GM12878 (cell line): ENCODE measurements around the gene PLD3. TPM values are rescaled to one million over a fixed set of nuclear protein-coding genes. Genes with fewer than 3 reads are reported as not detected.

Experiments used
- ATAC-seq: fragments of 200-7000 bp; cut with Tn5 transposase; 3 replicates; pipeline ENCODE4 v1.9.1; 2020; ENCODE audit warnings: mild to moderate bottlenecking, moderate library complexity
- BruUV-seq: library from RNA; stranded (reverse); fragments of 400-500 nt; replicated peaks from 2 replicates; lab custom pipeline; 2021; lab: Mats Ljungman, UMichigan
- CTCF ChIA-PET: fragments of 300-600 bp; sonication (Branson Sonifier 250); formaldehyde crosslinking; extraction: SDS; loops from one replicate; lab custom pipeline; 2021; ENCODE audit warnings: inconsistent platforms; lab: Yijun Ruan, JAX
- POLR2A ChIA-PET: fragments of 350-600 bp; formaldehyde crosslinking; extraction: SDS; loops from one replicate; lab custom pipeline; 2021; ENCODE audit warnings: inconsistent platforms; lab: Charles Lee
- RAD21 ChIA-PET: fragments of 300-600 bp; sonication (Branson Sonifier 250); formaldehyde crosslinking; loops from one replicate; lab custom pipeline; 2023; ENCODE audit warnings: antibody characterized with exemption; ENCODE audit not compliant: unreplicated experiment; lab: Charles Lee
- SMC1A ChIA-PET: fragments of 300-600 bp; sonication (Branson Sonifier 250); formaldehyde crosslinking; loops from one replicate; lab custom pipeline; 2023; ENCODE audit not compliant: unreplicated experiment, uncharacterized antibody; lab: Charles Lee
- DNase-seq: peaks from one replicate; pipeline ENCODE4 v3.0.0-alpha.2; 2011; ENCODE audit warnings: low read depth, low spot score
- FAIRE-seq: peaks from 3 replicates; lab custom pipeline; 2011; peaks lifted over from hg19 to GRCh38; lab: Jason Lieb, UNC
- H2AFZ ChIP-seq: 2 replicates; pipeline ENCODE4 v1.6.0; 2011; ENCODE audit warnings: low read depth, low read length, control low read depth; ENCODE audit not compliant: control insufficient read depth
- H3K27ac ChIP-seq: 2 replicates; pipeline ENCODE4 v1.5.1; 2011; ENCODE audit warnings: control low read depth; ENCODE audit not compliant: control insufficient read depth, insufficient read depth
- H3K27me3 ChIP-seq, 2 experiments: replicated peaks in 1 of 2; 2 replicates each; pipeline versions ENCODE4 v1.6.0 to v1.6.1; 2011; ENCODE audit warnings: low read length in 1 of 2; ENCODE audit not compliant: control insufficient read depth in 2 of 2, insufficient read depth in 2 of 2
- H3K36me3 ChIP-seq, 2 experiments: 2 replicates each; pipeline ENCODE4 v1.5.1; 2011; ENCODE audit warnings: low read length in 1 of 2; ENCODE audit not compliant: control insufficient read depth in 2 of 2, insufficient read depth in 2 of 2
- H3K4me1 ChIP-seq: 2 replicates; pipeline ENCODE4 v1.6.1; 2011; ENCODE audit warnings: mild to moderate bottlenecking, low read length, moderate library complexity, mixed read lengths; ENCODE audit not compliant: control insufficient read depth, insufficient read depth
- H3K4me2 ChIP-seq: 2 replicates; pipeline ENCODE4 v1.6.0; 2011; ENCODE audit warnings: control low read depth; ENCODE audit not compliant: control insufficient read depth, insufficient read depth
- H3K4me3 ChIP-seq: fragments of 200-600 bp; sonication (generic); 2 replicates; pipeline ENCODE4 v1.5.1; 2016
- H3K79me2 ChIP-seq: 2 replicates; pipeline ENCODE4 v1.6.0; 2011; ENCODE audit warnings: low read length; ENCODE audit not compliant: control insufficient read depth, insufficient read depth
- H3K9ac ChIP-seq: 2 replicates; pipeline ENCODE4 v1.8.0; 2011; ENCODE audit warnings: low read length, control low read depth, mixed read lengths; ENCODE audit not compliant: control insufficient read depth, insufficient read depth
- H3K9me3 ChIP-seq: replicated peaks from 3 replicates; pipeline ENCODE4 v1.5.1; 2011; ENCODE audit warnings: mild to moderate bottlenecking, low read length; ENCODE audit not compliant: control insufficient read depth, insufficient read depth
- H4K20me1 ChIP-seq: 2 replicates; pipeline ENCODE4 v1.6.0; 2011; ENCODE audit not compliant: control insufficient read depth, insufficient read depth
- CBX3 ChIP-seq: fragments of 200-600 bp; sonication (generic); IDR thresholded peaks from 2 replicates; pipeline ENCODE4 v1.6.1; 2016; ENCODE audit warnings: low read depth, borderline replicate concordance
- HDAC6 ChIP-seq: fragments of 200-600 bp; sonication (generic); IDR thresholded peaks from one replicate; pipeline ENCODE4 v1.8.0; 2017; ENCODE audit warnings: antibody characterized with exemption; ENCODE audit not compliant: unreplicated experiment
- PBX3 ChIP-seq: IDR thresholded peaks from 2 replicates; pipeline ENCODE4 v1.6.1; 2011; ENCODE audit warnings: mild to moderate bottlenecking, low read depth, low read length, moderate library complexity; ENCODE audit not compliant: insufficient replicate concordance
- RELA ChIP-seq: fragments of 450-650 bp; IDR thresholded peaks from 2 replicates; pipeline ENCODE4 v1.8.0; 2014; ENCODE audit warnings: borderline replicate concordance; ENCODE audit not compliant: partially characterized antibody
- RFX5 ChIP-seq: IDR thresholded peaks from 2 replicates; pipeline ENCODE4 v1.6.1; 2011; ENCODE audit warnings: low read depth, low read length, improper control_type of control experiment
- SMC3 ChIP-seq: IDR thresholded peaks from 2 replicates; pipeline ENCODE4 v1.6.1; 2011; ENCODE audit warnings: low read length, improper control_type of control experiment, borderline replicate concordance
- SREBF1 ChIP-seq: IDR thresholded peaks from 2 replicates; pipeline ENCODE4 v1.6.1; 2012; ENCODE audit warnings: mild to moderate bottlenecking, low read length
- YY1 ChIP-seq: IDR thresholded peaks from 2 replicates; pipeline ENCODE4 v1.6.1; 2011; ENCODE audit warnings: low read depth, mild to moderate bottlenecking, low read length
- ZNF687 ChIP-seq: fragments of 450-650 bp; IDR thresholded peaks from 2 replicates; pipeline ENCODE4 v1.6.1; 2017; ENCODE audit warnings: mild to moderate bottlenecking, moderate library complexity
- WGBS: methylation state at CpG from one replicate; pipeline ENCODE4 v1.1.6; 2016; ENCODE audit warnings: low lambda C conversion rate; ENCODE audit not compliant: insufficient replicate concordance, insufficient coverage; ENCODE audit errors: missing lambda C conversion rate; 5-methylcytosine and 5-hydroxymethylcytosine counted together
- in situ Hi-C: fragments of 300-500 bp; cut with MboI; formaldehyde crosslinking; loops from 9 replicates; pipeline ENCODE4 v1.14.3; 2018; ENCODE audit warnings: mixed read lengths
- intact Hi-C: fragments of 100-400 bp; cut with micrococcal nuclease; formaldehyde crosslinking; loops from one replicate; pipeline ENCODE4 v1.14.2; 2022; ENCODE audit not compliant: unreplicated experiment
- polyA plus RNA-seq, 11 experiments: library from polyadenylated mRNA; depleted of rRNA in 4 of 11; unstranded in 6 of 11; stranded (reverse) in 5 of 11; fragments of >200 nt; fragmentation: Nextera tagmentation in 4 of 11; fragmentation: Illumina TruSeq in 1 of 11; extraction: Ambion mirVana in 4 of 11; extraction: Trizol in 1 of 11; gene quantifications; 1 replicate in 1 of 11; 2 replicates in 10 of 11; pipeline versions ENCODE4 v1.2.1 to v1.2.3, GENCODE V29; 2011 to 2016; ENCODE audit warnings: inconsistent platforms in 2 of 11, missing spikeins in 2 of 11, low read depth in 1 of 11
- total RNA-seq, 4 experiments: library from RNA; depleted of rRNA in 3 of 4; stranded (reverse); fragments of >200 nt in 3 of 4; fragmentation: Illumina TruSeq in 1 of 4; extraction: Trizol in 1 of 4; gene quantifications; 2 replicates each; pipeline versions ENCODE4 v1.2.1 to v1.2.3, GENCODE V29; 2013 to 2021

Gene PLD3
- total and polyA plus RNA-seq, 10 of the 15 experiments (the other 5 are each of a cell fraction or from before 2014, with no cell fraction given): 1.3 to 134 (median 72.7) TPM

GRCh38 chr19:40381321-40381720, 32.8 kb downstream of the PLD3 start:
- no peak for DNase-seq
- in situ Hi-C loops: no loop called here
- Histone ChIP-seq H3K4me1 (no peaks in the 10 kb centered on the region), H3K27me3 (no peaks in the 10 kb centered on the region)
- FAIRE-seq: no peak
- BruUV-seq: no TSS peak
- ChIA-PET SMC1A (no interaction called here), RAD21 (interaction anchor here (0.6 to 1.0 kb wide), 2 partner anchors 75 to 76 kb away, joined by 3 to 4 read pairs; no protein-coding TSS in a partner anchor)
- TF ChIP-seq RFX5 (no peak), SMC3 (peak; percentile 12; the same call in 1 of the 2 replicates)
- TF ChIP-seq, all 136 proteins: peak for 1
- Histone ChIP-seq H2AFZ (no peak overlapping the region), H3K9ac (no peak overlapping the region), H3K9me3 (no peaks in the 10 kb centered on the region), H3K79me2 (no peaks in the 10 kb centered on the region), H3K27ac (no peak overlapping the region), H3K4me2 (no peak overlapping the region), H3K36me3 (no peaks in the 10 kb centered on the region), H3K4me3 (no peak overlapping the region), H4K20me1 (no peaks in the 10 kb centered on the region)
- CTCF ChIA-PET: interaction anchor here (0.6 kb wide), 1 partner anchor 76 kb away, joined by 3 read pairs; no protein-coding TSS in a partner anchor
- ATAC-seq: no peak
- POLR2A ChIA-PET: interaction anchor here (0.9 kb wide), 1 partner anchor 32 kb away, joined by 17 read pairs; the partner anchor contains the start of gene PRX
- WGBS: 27% methylated on average over 3 of the region's 3 CpGs
- intact Hi-C loops: no loop called here

GRCh38 chr19:40383668-40384248, 35.3 kb downstream of the PLD3 start:
- SMC1A ChIA-PET: no interaction called here
- no peak for TF ChIP-seq PBX3
- no peak for TF ChIP-seq HDAC6
- TF ChIP-seq CBX3: no peak
- no peak for TF ChIP-seq RELA
- TF ChIP-seq YY1: no peak
- TF ChIP-seq ZNF687: no peak
- TF ChIP-seq SREBF1: no peak

More at GRCh38 chr19:40383668-40384248, 35.3 kb downstream of the PLD3 start:
- Histone ChIP-seq H3K27me3 (no peaks in the 10 kb centered on the region), H3K36me3 (no peaks in the 10 kb centered on the region), H3K9ac (no peak overlapping the region), H3K9me3 (no peaks in the 10 kb centered on the region), H3K4me3 (no peak overlapping the region), H4K20me1 (no peaks in the 10 kb centered on the region), H2AFZ (no peak overlapping the region), H3K4me2 (no peak overlapping the region), H3K27ac (no peak overlapping the region), H3K79me2 (no peaks in the 10 kb centered on the region), H3K4me1 (no peaks in the 10 kb centered on the region)
- intact Hi-C loops (no loop called here), in situ Hi-C loops (no loop called here)
- FAIRE-seq: no peak
- WGBS: 66% methylated on average over 28 of the region's 28 CpGs
- no peak for DNase-seq
- ATAC-seq: no peak
- RAD21 ChIA-PET: no interaction called here
- POLR2A ChIA-PET: no interaction called here
- CTCF ChIA-PET: no interaction called here
- BruUV-seq: no TSS peak
